Activated naive CD4-positive, alpha-beta T cell treated with anti-CD3 and anti-CD28 coated beads, Interleukin-2, amount 10 ng/mL, durations not matched to agents 7 days and 5 days (primary cell): ENCODE results near the gene ICAM2.

Experiments
- CTCF ChIA-PET: fragments of 350-600 bp; sonication (Branson Sonifier 250); formaldehyde crosslinking; loops from one replicate; lab custom pipeline; 2021; ENCODE audit warnings: antibody characterized with exemption; lab: Charles Lee
- DNase-seq: peaks from one replicate; pipeline ENCODE4 v3.0.0-alpha.2; 2020
- H3K27ac Mint-ChIP-seq: one replicate; pipeline ENCODE4 v1.8.0; 2021; ENCODE audit warnings: mild to moderate bottlenecking, moderate library complexity, mixed read lengths
- H3K27me3 Mint-ChIP-seq: one replicate; pipeline ENCODE4 v1.8.0; 2021; ENCODE audit warnings: mild to moderate bottlenecking, mixed read lengths
- H3K36me3 Mint-ChIP-seq: one replicate; pipeline ENCODE4 v1.8.0; 2021; ENCODE audit warnings: mixed read lengths
- H3K4me1 Mint-ChIP-seq: one replicate; pipeline ENCODE4 v1.8.0; 2021; ENCODE audit warnings: mixed read lengths
- H3K4me3 Mint-ChIP-seq: one replicate; pipeline ENCODE4 v1.8.0; 2021; ENCODE audit warnings: mild to moderate bottlenecking, moderate library complexity, mixed read lengths
- H3K9me3 Mint-ChIP-seq: one replicate; pipeline ENCODE4 v1.8.0; 2021; ENCODE audit warnings: mixed read lengths

Gene ICAM2

DNA sequence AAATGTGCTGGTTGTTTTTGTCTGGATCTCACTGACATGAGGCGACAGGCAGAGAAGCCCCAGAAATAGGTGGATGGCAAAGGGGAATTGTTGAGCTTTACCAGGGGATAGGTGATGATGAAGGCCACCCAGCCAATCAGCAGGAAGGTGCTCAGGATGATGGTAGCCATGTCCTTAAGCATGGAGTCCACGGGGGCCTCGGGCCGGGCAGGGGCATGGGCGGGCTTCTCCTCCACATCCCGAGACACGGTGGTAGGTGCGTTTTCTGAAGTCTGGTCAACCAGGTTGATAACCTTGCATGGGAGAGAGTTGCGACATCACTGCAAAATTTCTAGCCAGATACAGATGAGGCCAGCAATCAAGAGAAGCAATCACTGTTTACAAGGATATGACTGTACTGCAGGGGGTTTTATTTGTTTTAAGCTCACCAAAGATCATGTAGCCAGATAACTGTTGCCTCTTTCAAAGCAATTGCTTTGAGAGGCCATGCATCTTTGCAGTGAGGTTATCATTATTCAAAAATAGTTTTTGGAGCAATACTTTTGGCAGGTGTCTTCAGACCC, 37.3 kb upstream of the ICAM2 start:
- Mint-ChIP-seq H3K27ac (no peak overlapping the region), H3K9me3 (no peaks in the 10 kb centered on the region), H3K4me3 (no peak overlapping the region), H3K4me1 (peaks cover 59% of the 10 kb centered on the region), H3K27me3 (no peaks in the 10 kb centered on the region), H3K36me3 (peaks cover 80% of the 10 kb centered on the region)
- CTCF ChIA-PET, result interaction anchor here (1.1 to 1.2 kb wide), 3 partner anchors 29 to 138 kb away, joined by 3 to 5 read pairs (median 3); no protein-coding TSS in a partner anchor
- no peak for DNase-seq

DNA sequence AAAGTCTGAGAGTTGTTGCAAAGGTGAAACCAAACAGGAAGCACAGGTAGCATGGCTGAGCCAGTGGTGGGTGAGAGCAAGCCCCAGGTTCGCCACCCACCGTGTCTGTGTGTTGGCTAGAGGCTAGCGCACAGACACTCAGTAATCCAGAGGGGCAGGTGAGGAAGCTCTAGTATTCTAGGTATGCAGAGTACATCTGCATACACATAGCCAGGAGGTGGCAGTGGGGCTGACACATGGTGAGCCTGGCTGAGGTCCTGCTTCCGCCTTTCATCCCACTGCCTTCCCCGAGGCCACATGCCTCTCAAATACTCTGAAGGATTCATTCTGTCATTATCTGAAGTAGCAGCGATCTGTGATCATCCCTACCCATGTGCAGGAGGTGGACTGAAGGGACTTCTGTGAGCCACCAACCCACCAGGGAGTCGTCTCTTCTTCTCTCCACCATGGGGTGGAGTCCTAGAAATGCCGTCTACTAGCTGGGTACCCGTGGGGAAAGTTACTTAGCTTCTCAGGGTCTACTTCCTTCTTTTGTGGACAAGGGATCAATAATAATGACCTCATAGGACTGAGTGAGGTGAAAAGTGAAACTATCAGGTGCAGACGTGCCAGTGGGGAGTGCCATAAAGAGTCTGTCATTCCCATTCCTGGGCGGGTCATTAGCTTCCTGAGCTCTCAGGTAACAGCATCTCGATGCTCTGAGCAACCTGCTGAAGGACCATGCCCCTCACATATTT, 36.0 kb upstream of the ICAM2 start:
- no peaks in the 10 kb centered on the region for H3K9me3 Mint-ChIP-seq
- CTCF ChIA-PET, result interaction anchor here (0.7 to 2.8 kb wide), 6 partner anchors 27 to 225 kb away, joined by 3 to 18 read pairs (median 4); no protein-coding TSS in a partner anchor
- no peaks in the 10 kb centered on the region for H3K27me3 Mint-ChIP-seq
- H3K27ac Mint-ChIP-seq, result peak overlapping the region; percentile 82
- peaks cover 64% of the 10 kb centered on the region for H3K4me1 Mint-ChIP-seq
- H3K4me3 Mint-ChIP-seq, result peak overlapping the region; percentile 42
- peaks cover 84% of the 10 kb centered on the region for H3K36me3 Mint-ChIP-seq
- no peak for DNase-seq

DNA sequence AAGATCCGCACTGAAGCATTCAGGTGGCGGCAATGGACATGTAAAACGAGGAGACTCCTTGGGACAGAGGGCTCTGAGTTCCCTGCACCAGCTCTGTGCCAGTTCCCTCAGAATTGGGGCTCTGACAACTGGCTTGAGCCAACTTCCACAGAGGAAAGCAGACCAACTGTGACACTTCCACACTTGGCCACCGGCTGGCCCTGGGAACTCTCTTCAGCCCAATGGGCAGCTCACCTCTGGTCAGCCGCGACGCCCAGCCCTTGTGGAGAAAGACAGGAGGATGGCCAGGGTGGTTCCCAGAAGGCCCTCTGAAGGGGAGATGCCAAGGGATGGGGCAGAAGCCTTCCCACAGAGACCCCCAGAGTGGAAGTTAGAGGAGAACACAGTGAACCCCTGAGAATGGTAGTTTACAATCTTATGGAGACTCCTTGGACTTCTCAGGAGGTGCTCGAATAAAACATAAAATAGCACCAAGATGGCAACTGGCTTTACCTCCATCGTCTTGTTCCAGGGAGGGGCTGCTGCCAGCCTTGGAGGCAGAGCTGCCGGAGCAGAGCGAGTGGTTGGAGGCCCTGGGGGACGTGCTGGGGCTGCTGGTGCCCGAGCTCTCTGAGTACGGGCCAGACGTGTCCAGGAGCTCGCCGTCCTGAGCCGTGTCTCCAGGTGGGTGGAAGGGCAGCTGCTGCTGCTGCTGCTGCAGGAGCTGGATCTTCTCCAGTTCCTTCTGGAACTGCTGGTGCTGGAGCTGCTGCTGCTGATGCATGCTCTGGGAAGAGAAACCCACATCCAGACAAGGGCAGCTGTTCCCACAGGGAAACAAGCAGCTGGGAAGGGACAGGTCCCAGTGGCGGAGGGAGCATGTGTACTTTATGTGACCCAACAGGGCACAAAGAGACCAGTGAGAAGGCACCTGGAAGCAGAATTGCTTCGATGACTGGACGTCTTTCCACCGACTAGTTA, 35.0 kb upstream of the ICAM2 start:
- H3K9me3 Mint-ChIP-seq, result no peaks in the 10 kb centered on the region
- H3K36me3 Mint-ChIP-seq, result peaks cover 87% of the 10 kb centered on the region
- no peak for DNase-seq
- no peak overlapping the region for H3K4me3 Mint-ChIP-seq
- no peaks in the 10 kb centered on the region for H3K27me3 Mint-ChIP-seq
- H3K27ac Mint-ChIP-seq, result peak overlapping the region; percentile 82
- peaks cover 66% of the 10 kb centered on the region for H3K4me1 Mint-ChIP-seq
- CTCF ChIA-PET, result interaction anchor here (1.1 to 2.8 kb wide), 5 partner anchors 26 to 226 kb away, joined by 4 to 18 read pairs (median 6); no protein-coding TSS in a partner anchor

DNA sequence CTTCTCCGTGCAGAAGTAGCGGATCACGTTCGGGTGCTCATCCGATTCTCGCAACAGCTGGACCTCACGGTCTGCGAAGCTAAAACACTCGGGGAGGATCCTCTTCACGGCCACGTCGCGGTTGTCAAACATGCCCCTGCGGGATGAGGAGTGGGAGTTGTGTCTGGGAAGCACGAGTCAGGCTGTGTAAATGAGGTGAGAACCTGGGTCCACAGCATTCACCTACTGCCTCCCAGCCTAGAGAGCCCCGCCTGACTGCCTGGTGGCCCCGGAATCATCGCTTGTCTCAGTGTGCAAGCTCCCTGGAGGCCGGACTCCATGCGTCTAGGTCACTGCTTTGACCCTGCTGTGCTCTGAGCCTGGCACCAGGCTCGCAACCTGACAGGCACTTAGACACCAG, 33.9 kb upstream of the ICAM2 start:
- no peak for DNase-seq
- CTCF ChIA-PET, result interaction anchor here (1.1 to 1.8 kb wide), 3 partner anchors 26 to 189 kb away, joined by 4 to 7 read pairs (median 4); no protein-coding TSS in a partner anchor
- Mint-ChIP-seq H3K4me1 (peaks cover 73% of the 10 kb centered on the region), H3K9me3 (no peaks in the 10 kb centered on the region), H3K27me3 (no peaks in the 10 kb centered on the region), H3K36me3 (peaks cover 87% of the 10 kb centered on the region), H3K4me3 (no peak overlapping the region), H3K27ac (peak overlapping the region; percentile 68)

DNA sequence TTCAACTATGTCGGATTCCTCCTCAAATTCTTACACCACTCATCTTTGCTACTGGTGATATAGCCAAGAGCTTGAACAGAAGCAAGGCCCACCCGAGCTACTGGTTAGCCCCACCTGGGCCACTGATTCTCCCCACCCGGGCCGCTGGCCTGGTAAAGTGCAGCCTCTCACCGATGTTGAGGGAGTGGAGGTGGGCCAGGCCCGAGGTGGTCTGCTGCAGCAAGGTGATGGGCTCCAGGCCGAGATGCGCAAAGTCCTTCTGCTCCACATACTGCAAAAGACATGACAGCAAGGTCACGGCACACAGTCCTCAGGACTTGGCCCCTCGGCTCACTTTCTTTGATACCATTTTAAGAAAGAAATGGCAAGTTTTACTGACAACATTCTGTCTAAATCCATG, 32.7 kb upstream of the ICAM2 start:
- H3K27me3 Mint-ChIP-seq, result no peaks in the 10 kb centered on the region
- CTCF ChIA-PET, result interaction anchor here (0.6 to 4.1 kb wide), 4 partner anchors 11 to 496 kb away, joined by 4 to 28 read pairs (median 5); no protein-coding TSS in a partner anchor
- peaks cover 87% of the 10 kb centered on the region for H3K36me3 Mint-ChIP-seq
- no peaks in the 10 kb centered on the region for H3K9me3 Mint-ChIP-seq
- no peak overlapping the region for H3K27ac Mint-ChIP-seq
- no peak overlapping the region for H3K4me3 Mint-ChIP-seq
- DNase-seq, result no peak
- H3K4me1 Mint-ChIP-seq, result peaks cover 69% of the 10 kb centered on the region

DNA sequence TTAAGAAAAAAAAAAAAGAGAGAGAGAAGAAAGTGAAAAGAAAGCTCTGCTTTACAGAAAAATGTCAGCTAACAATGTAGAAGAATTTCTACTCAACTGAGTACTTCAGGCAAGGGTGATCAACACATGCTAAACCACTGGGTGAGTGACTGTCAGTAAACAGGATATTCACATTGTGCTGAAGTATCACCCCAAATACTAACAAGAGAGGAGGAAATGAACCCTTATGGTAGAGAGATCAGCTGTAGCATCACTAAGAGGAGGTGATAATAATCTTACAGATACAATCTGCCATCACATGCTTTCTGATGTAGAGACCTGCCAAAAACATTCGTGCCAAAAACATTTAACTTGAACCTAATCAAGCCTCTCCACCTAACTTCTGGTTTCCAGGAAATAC, 30.7 kb upstream of the ICAM2 start:
- H3K27ac Mint-ChIP-seq, result peak overlapping the region; percentile 97
- CTCF ChIA-PET, result interaction anchor here (0.9 to 4.1 kb wide), 6 partner anchors 9 to 139 kb away, joined by 3 to 28 read pairs (median 5); no protein-coding TSS in a partner anchor
- H3K36me3 Mint-ChIP-seq, result peaks cover 87% of the 10 kb centered on the region

DNA sequence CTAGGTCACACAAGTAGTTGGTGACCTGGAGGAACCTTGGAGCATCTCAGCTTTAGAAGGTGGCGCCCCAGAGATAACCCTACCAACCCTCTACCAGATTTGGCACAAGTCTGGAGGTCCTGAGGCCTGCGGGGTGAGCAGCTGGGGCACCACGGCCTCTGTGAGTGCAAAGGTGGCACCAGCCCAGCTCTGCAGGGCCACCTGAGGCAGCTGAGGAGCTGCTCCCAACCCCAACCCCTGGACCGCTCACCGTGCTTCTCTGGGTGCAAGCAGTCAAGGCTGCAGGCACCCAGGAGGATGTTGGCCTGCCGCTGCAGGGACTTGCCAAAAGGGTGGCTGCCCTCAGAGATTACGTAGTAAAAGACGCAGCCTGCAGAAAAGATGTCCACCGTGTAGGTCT, 28.4 kb upstream of the ICAM2 start:
- Mint-ChIP-seq H3K27me3 (no peaks in the 10 kb centered on the region), H3K4me1 (peaks cover 59% of the 10 kb centered on the region), H3K4me3 (no peak overlapping the region), H3K27ac (peak overlapping the region; percentile 97), H3K36me3 (peaks cover 89% of the 10 kb centered on the region), H3K9me3 (no peaks in the 10 kb centered on the region)
- CTCF ChIA-PET, result interaction anchor here (1.1 to 2.7 kb wide), 3 partner anchors 15 to 85 kb away, joined by 4 to 25 read pairs (median 10); no protein-coding TSS in a partner anchor
- DNase-seq, result no peak

More for the DNA sequence above, 30.7 kb upstream of the ICAM2 start:
- peaks cover 56% of the 10 kb centered on the region for H3K4me1 Mint-ChIP-seq
- no peaks in the 10 kb centered on the region for H3K9me3 Mint-ChIP-seq
- no peak overlapping the region for H3K4me3 Mint-ChIP-seq
- no peaks in the 10 kb centered on the region for H3K27me3 Mint-ChIP-seq
- peak; percentile 36 for DNase-seq

DNA sequence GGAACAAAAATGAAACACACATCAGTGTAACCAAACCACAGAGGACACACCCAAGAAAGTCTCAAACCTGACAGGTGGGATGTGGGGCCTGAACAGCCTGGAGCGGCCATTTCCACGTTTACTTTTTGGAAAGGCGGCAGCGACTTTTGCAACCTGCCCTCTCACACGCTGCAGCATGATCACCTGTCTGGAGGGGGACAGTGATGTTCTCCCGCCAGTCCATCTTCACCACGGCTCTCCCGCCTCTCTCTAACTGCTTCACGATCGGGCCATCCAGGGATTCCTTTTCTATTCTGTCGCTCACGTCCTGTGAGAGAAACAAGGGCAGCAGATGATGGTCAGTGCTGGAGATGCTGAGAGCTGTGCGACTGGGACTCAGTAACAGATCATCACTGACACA, 24.7 kb upstream of the ICAM2 start:
- Mint-ChIP-seq H3K4me1 (peaks cover 31% of the 10 kb centered on the region), H3K36me3 (peaks cover 74% of the 10 kb centered on the region), H3K27ac (peak overlapping the region; percentile 37), H3K27me3 (no peaks in the 10 kb centered on the region), H3K9me3 (no peaks in the 10 kb centered on the region), H3K4me3 (no peak overlapping the region)
- no peak for DNase-seq
- CTCF ChIA-PET, result interaction anchor here (1.2 to 1.8 kb wide), 3 partner anchors 15 to 89 kb away, joined by 4 to 6 read pairs (median 6); no protein-coding TSS in a partner anchor

DNA sequence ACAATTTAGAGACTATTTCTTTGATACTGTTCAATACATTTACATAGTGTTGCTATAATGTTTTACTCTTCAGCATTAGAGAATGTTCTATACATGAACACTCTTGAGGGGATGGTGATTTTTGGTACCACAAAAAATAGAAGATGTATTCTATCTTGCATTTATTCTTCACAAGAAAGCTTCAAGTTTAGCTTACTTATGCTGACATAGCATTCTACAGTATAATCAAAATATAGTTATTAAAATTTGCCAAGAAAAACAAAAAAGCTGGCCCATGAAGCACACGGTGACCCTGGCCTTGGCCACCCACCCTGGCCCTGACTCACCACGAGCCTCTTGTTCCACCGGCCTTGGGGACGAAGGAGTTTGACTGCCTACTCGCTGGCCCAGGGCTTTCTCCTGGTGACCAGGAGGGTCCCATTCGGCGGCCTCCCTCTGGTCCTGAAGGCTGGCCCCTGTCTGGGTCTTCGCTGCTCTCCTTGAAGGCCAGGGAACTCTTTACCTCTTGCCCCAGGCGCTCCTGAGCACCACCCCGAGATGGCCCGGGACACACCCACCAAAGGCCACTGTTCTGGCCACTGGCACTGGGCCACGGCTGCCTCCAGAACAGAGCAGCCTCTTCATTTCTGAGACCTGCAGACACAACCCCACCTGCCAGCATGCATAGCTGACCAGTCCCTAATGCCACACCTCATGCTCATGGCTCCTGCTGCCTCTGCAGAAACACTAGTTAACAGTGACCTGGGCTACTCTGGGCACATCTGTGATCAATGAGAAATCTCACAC, 22.5 kb upstream of the ICAM2 start:
- CTCF ChIA-PET, result interaction anchor here (0.6 to 2.4 kb wide), 6 partner anchors 8 to 449 kb away, joined by 3 to 9 read pairs (median 4); no protein-coding TSS in a partner anchor
- H3K27ac Mint-ChIP-seq, result no peak overlapping the region
- no peaks in the 10 kb centered on the region for H3K9me3 Mint-ChIP-seq
- no peak for DNase-seq
- no peaks in the 10 kb centered on the region for H3K27me3 Mint-ChIP-seq
- H3K4me3 Mint-ChIP-seq, result no peak overlapping the region
- peaks cover 22% of the 10 kb centered on the region for H3K4me1 Mint-ChIP-seq
- H3K36me3 Mint-ChIP-seq, result peaks cover 64% of the 10 kb centered on the region

DNA sequence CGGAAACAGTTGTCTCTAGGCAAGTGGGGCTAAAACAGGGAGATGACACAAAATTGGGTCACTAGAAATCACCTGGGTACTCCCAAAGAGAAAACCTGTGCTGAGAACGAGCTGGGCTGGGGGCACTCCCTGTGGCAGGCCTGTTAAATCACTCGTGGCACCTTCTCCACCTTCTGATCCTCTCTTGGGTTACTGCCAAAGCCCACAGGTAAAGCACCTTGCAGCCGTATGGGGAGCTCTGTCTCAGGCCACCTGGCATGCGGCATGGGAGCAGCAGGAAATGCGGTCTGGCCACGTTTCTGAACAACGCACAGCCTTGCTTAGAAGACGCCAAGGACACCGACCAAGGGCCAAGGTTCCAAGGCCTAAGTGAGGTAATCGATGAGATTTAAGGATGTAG, 21.5 kb upstream of the ICAM2 start:
- Mint-ChIP-seq H3K4me1 (peaks cover 22% of the 10 kb centered on the region), H3K36me3 (peaks cover 57% of the 10 kb centered on the region), H3K27me3 (no peaks in the 10 kb centered on the region), H3K4me3 (no peak overlapping the region), H3K9me3 (no peaks in the 10 kb centered on the region), H3K27ac (peak overlapping the region; percentile 24)
- CTCF ChIA-PET, result interaction anchor here (0.6 to 2.4 kb wide), 7 partner anchors 9 to 450 kb away, joined by 3 to 9 read pairs (median 5); no protein-coding TSS in a partner anchor
- DNase-seq, result no peak

DNA sequence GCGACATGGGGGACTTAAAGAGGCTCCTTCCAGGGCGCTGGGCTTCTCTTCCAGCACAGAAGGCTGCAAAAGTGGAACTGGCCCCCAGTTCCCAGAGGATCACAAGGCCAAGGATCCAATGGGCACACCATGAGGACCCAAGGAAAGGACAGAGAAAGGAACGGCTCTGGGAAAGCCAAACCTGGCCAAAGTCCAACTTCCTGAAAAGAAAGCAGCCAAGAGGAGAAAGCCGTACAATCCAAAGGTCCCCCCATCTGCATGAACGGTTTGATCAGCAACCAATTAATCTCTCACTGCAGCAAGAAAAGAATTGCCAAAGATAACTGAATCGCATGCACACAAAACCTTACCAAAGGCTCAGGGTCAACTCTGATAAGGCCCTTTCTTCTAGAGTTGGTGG, 19.8 kb upstream of the ICAM2 start:
- CTCF ChIA-PET, result no interaction called here
- no peak overlapping the region for H3K27ac Mint-ChIP-seq
- H3K36me3 Mint-ChIP-seq, result peaks cover 44% of the 10 kb centered on the region
- H3K9me3 Mint-ChIP-seq, result no peaks in the 10 kb centered on the region
- no peaks in the 10 kb centered on the region for H3K27me3 Mint-ChIP-seq
- peaks cover 14% of the 10 kb centered on the region for H3K4me1 Mint-ChIP-seq
- no peak overlapping the region for H3K4me3 Mint-ChIP-seq
- DNase-seq, result no peak

DNA sequence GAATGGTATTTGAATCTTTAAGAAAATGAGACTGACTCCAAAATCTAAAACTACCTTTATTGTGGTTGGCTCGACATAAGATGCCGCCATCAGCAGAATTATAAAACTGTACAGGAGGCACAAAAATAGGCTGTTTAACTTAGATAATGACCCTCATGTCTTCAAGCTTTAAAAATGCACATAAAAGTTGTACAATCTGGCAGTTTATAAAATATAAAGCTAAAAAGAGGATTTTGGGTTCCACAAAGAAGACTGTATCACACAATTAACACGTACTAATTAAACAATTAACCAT, 18.6 kb upstream of the ICAM2 start:
- H3K9me3 Mint-ChIP-seq, result no peaks in the 10 kb centered on the region
- no peak overlapping the region for H3K4me3 Mint-ChIP-seq
- no peak overlapping the region for H3K27ac Mint-ChIP-seq

More for the DNA sequence above, 18.6 kb upstream of the ICAM2 start:
- Mint-ChIP-seq H3K4me1 (peaks cover 5% of the 10 kb centered on the region), H3K36me3 (peaks cover 37% of the 10 kb centered on the region), H3K27me3 (no peaks in the 10 kb centered on the region)
- CTCF ChIA-PET, result interaction anchor here (1.1 to 1.8 kb wide), 2 partner anchors 10 to 120 kb away, joined by 3 to 18 read pairs; no protein-coding TSS in a partner anchor
- no peak for DNase-seq
